ENCODE measurements around the gene GSG1L.

DNA sequence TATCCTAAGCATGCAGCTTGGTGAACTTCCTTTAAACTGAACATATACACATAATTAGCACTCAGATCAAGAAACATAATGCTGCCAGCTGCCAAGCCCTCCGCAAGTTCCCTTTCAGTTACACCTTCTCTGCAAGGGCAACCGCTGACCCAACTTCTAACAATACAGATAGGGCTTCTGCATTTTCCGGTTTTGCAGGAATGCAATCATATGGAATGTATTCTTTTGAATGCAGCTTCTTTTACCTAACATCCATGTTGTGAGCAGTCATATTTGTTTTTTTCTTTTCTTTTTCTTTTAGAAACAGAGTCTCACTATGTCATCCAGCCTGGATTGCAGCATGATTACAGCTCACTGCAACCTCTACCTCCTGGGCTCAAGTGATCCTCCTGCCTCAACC lies 110.7 kb downstream of the GSG1L start:
- TF ChIP-seq POLR2A (IDR thresholded peaks at IDR 0.05), result no peak
- TF ChIP-seq, protein P1, sequence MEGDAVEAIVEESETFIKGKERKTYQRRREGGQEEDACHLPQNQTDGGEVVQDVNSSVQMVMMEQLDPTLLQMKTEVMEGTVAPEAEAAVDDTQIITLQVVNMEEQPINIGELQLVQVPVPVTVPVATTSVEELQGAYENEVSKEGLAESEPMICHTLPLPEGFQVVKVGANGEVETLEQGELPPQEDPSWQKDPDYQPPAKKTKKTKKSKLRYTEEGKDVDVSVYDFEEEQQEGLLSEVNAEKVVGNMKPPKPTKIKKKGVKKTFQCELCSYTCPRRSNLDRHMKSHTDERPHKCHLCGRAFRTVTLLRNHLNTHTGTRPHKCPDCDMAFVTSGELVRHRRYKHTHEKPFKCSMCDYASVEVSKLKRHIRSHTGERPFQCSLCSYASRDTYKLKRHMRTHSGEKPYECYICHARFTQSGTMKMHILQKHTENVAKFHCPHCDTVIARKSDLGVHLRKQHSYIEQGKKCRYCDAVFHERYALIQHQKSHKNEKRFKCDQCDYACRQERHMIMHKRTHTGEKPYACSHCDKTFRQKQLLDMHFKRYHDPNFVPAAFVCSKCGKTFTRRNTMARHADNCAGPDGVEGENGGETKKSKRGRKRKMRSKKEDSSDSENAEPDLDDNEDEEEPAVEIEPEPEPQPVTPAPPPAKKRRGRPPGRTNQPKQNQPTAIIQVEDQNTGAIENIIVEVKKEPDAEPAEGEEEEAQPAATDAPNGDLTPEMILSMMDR (IDR thresholded peaks at IDR 0.05), result no peak
